ENCODE measurements around the gene SENP5.

DNA sequence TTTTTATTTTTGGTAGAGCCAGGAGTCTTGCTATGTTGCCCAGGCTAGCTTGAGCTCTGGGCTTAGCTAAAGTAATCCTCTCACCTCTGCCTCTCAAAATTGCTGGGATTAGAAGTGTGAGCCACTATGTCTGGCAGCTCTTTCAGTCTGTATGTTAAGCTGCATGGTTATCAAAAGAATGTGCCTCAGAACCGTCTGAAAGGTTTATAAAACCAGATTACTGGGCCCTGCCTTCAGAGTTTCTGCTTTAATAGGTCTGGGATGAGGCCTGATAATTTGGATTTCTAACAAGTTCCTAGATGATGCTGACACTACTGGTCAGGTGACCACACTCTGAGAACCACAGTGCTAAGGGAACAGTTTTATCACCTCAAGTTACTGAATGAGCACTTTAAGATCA is 34.6 kb downstream of the SENP5 start:
- no peak for TF ChIP-seq CTCF (IDR thresholded peaks at IDR 0.05)
- TF ChIP-seq POLR2A (IDR thresholded peaks at IDR 0.05), result no peak
